ENCODE results near the gene PER1.
"Not testable (repeated sequence)": the region's sequence is repeated elsewhere in the genome, so short reads cannot be mapped to it uniquely, and the experiment has no call there.

PER1 gene

DNA sequence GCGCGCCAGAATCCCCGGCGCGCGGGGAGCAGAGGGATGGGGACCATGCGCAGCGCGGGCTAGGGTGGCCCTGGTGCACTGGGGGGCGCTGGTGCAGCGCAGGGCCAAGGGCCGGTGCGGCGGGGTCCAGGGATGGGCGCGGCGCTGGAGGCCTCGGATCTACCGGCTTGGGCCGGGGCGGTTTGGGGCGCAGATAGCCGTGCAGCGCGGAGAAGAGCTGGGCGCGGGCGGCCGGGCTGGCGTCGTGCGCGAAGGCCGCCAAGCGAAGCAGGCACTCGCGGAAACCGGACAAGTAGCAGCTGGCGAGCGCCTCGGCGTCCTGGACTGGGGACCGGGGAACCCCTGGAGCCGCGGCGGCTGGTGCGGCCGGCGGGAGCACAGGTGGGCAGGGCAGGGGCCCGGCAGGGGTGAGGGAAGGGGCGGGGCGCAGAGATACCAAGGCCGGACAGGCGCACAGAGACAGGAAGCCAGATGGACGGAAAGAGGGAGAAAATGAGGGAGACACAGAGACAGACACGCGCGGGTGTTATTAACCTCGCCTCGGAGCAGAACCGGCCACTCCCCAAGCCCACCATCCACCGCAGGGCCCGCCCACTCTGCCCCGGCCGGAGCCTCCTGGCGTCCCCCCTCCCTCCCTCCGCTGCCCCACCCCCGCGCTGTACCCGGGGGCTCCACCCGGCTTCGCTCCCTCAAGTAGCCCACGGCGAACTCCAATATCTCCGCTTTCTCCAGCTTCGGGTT, 30.4 kb downstream of the PER1 start:
- DNase-seq (ENCODE audit: low read depth in 2 of 2) = no peak

DNA sequence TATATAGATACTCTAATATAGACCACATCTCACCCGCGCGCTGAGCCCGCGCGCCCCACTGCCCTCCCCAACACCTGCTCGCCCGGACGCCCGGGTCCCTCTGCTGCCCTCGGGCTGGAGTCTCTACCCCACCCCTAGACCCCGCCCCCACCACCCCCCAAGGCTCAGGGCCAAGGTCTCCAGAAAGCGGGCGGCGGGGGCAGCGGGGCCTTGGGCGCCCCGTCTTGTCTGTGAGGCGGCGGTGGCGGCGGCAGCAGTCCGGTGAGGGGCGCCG, 30.9 kb downstream of the PER1 start:
- no peak for DNase-seq (ENCODE audit: low read depth in 2 of 2)

DNA sequence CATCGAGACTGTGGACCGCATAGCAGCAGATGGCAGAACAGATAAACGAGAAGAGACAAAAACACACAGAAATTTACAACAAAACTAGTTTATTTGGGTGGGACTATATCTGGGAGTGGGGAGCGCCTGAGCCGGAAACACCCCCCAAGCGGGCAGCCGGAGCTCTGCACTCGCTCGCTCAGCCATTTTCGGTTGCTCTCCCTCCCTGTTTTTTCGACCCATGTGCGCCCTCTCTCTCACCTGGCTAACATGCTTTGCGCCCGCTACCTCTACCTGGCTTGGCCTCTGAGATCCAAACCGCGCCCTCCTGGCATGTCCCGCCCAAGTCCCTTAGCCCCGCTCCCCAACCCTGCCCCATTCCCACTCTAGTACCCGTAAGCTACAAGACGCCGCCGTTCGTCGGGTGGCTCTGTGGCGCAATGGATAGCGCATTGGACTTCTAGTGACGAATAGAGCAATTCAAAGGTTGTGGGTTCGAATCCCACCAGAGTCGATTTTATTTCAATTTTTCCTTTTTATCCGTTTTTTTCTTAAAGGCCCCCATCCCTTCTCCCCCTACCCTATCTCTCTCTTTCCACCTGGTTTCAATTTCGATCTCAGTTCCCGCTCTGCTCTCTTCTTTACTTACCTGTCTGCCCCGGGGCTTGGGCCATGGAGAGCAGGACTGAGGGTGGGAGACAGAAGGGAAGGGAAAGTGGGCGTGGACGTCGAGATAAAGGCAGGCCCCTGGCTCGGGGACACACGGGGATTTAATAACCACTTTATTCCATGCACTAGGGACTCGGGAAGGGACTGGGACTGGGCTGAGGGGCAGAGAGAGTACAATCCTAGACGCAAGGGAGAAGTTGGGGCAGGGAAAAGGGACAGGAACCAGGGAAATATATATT, 31.4 kb downstream of the PER1 start:
- DNase-seq (ENCODE audit: low read depth in 2 of 2) = peak in 1 of 2 donors; percentile 43

DNA sequence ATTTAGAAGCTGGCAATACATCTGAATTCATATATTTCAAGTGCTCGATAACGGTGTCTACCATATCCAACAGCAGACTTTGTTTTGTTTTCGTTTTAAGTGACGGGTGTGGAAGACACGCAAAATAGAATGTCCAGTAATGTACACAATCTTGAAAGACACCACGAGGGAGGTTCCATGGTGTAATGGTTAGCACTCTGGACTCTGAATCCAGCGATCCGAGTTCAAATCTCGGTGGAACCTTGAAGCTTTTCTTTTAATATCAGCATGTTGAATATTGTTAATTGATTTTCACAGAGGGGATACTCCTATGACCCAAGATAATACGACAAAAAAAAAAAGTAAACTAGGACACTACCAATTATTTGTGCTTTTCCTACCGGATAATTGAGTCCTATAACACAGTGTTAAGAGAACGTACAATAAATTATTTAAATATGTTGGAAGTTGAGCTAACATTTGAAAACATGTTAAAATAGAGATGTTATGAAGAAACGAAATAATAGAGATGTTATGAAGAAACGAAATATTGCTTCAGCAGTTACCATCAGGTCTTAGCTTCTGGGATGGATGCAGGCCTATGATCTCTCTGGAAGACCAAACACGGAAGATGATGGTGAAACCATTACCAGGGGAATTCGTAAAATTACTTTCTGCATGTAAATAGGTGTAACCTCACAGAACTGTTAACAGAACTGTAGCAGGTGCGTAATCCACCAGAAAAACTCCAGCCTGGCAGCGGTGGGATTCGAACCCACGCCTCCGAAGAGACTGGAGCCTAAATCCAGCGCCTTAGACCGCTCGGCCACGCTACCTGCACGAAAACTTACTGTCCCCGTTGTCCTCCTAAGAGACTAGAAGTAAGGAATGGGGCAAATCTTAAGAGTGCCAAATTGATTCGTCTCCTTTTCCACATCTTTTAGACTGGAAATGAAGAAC, 32.4 kb downstream of the PER1 start:
- DNase-seq (ENCODE audit: low read depth in 2 of 2) = peak; percentile 65 to 80

DNA sequence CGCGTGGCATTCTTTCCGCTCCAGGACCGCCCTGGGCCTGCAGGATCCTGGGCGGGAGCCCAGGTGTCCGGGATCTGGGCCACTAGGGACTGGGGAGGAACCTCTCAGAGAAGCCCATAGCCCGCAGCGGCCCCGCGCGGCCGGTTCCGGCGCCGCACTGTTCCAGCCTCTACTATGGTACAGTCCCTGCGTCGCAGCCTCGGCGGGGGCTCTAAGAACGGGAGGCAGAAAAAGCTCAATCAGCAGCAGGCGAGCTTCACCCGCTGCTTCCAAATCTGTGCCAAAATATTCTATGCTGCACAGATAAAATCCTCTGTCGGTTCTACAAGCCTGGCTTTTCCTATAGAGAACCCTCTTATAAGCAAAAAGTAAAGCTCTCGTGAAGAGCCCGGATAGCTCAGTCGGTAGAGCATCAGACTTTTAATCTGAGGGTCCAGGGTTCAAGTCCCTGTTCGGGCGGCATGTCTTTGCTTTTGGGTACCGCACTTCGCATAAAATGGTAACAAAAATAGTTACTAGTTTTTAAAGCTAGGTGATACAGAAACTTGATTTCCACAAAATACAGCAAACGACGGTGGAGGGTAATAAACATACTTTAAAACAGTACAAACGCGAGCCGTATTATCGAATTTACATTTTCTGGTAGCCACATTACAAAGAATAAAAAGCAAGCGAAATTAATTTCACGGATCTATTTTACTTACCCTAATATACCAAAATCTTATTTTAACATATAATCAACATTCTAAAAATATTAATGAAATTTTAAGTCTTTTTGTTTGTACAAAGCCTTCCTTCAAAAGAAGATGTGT, 33.2 kb downstream of the PER1 start:
- peak; percentile 76 to 77 for DNase-seq (ENCODE audit: low read depth in 2 of 2)

DNA sequence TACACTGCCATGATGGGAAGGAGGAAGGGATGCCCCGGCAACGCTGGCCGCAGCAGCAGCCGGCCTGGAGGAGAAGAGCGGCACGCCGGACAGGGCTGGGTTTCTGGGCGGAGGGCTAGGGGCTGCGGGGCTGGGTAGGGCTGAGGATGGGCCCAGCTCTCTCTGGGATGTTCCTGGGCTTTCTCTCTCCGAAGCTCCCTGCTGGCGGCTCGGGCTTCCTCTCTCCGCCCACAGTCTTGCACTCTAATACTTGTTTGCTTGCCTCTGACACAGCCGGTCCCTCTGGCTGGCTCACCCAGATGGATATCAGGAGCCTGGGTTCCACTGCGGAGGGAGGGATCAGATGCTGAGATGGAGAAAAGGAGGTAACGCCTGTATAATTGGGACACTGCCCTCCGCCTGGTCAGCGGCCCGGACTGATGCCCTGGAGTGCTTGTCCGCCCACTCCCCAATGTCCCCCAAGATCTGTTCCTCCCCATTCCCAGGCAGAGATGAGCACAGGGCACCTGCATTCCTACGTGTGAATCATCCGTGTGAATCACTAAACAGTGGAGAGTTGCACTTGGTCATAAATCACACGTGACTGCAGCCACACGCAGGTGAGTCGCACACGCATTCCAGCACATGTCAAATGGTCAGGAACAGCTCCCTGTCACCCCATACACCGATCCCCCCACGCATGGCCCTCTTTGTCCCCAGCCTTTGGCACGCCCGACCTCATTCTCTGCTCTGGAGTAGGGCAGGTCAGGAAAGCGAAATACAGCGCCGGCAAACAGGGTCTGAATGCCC, 34.0 kb downstream of the PER1 start, which contains the start of gene ALOXE3:
Gene ALOXE3 (minus strand): TSS at position 535 of the 789 bp plus-strand sequence. CDS start 524 bp downstream, at position 11.
- no peak for DNase-seq (ENCODE audit: low read depth in 2 of 2)

DNA sequence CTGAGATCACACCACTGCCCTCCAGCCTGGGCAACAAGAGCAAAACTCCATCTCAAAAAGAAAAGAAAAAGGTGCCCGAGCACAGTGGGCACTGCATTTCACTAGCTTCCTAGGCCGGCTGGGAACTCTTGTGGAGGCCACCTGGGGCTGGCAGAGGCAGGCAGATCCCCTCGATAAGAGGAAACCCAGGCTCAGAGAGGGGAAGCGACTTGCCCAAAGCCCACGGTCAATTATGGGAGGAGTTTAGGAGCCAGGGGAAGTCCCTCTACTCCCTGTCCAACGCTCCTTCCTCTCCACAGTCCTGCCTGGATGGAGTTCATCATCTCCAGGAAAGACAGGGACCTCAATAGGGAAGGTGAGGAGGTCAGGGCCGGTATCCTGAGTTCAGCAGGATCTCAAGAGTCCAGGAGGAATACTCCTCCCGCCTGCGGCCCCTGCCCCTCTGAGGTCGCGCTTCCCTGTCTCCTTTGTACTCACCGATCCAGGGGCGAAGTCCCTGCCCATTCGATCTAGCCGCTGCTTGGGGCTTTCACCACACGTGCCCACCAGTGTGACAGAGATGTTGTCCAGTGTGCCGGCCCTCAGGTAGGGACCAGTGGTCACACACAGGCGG, 34.7 kb downstream of the PER1 start:
- DNase-seq (ENCODE audit: low read depth in 2 of 2) = no peak

DNA sequence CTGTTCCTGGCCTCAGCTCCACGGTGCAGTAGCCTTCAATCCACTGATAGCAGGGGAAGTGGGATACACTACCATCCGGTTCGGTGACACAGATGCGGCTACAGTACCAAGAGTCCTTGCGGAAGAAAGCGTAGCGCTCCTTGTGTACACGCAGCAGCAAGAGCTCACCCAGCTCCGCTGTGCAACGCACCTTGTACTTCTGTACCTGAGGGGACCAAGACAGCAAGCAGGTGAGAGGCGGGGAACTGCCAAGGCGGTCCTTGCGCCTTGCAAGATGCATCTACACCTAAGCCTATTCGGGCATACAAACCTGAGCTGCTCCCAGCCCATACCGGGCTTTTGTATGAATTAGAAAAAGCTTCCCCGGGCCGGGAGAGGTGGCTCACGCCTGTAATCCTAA, 35.4 kb downstream of the PER1 start:
- DNase-seq (ENCODE audit: low read depth in 2 of 2) = no peak

DNA sequence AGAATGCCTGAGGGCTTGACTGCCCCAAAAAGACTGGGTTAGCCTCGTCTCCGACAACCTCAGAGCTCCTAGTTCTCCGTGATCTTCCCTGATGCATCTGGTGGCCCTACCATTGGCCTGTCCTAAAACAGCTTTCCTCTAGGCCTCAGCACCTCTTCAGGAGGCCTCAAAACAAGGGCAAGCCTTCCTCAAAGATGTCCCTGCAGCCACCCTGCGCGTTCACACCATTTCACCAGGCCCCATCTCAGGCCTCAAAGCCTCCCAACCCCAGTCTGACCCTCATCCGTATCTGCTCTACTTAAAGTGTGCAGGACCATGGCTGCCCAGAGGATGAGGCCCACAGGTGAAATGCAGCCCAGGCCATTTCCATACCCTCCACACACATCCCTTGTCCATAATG, 41.3 kb downstream of the PER1 start:
- no peak for DNase-seq (ENCODE audit: low read depth in 2 of 2)

DNA sequence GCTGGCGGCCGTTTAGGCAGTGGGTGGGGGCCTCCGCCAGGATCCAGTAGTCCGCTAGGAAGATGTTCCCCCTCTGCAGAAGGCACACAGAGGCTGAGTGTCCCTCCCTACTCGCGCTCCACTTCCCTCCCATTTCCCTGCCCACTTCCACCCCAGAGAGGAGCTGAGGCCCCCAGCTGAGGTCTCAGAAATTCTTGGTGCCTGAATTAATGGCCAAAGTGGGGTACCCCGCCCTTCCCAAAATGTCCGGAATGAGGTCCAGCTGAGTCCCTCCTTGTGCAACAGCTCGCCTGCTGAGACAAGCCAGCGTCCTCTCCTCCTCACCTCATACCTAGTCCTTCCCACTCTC, 41.8 kb downstream of the PER1 start:
- no peak for DNase-seq (ENCODE audit: low read depth in 2 of 2)

DNA sequence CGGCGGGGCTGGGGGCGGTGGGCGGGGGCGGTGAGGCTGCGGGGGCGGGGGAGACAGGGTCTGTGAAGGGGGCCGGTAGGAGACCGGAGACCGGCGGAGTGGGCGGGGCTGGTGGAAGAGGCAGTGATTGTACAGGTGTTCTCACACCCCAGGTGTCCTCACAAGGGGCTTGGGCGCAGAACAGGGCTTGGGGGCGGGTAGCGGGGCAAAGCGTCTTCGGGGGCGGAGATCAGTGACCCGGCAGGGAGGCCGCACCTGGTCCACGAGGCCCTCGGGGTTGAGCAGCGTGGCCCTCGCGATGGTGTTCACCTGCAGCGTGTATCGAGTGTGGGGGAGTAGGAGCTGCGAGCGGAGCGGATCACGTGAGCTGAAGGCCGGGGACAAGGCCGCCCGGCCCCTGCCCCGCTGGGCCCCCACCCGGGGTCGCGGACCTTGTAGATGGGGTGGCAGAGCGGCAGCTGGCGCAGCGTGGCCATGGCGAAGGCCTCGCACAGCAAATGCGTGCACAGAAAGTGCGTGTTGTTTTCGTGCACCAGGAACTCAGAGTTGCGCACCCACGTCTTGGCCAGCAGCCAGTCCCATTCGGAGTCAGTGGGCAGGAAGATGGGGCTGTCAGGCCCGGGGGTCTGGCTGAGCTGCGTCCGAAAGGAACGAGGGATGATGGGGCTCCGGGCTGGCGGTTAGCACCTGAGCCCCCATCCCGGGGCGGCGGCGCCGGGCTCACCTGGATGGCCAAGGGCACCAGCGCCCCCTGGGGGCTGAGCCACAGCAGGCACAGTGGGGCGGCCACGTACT, 42.3 kb downstream of the PER1 start:
- peak; percentile 53 to 72 for DNase-seq (ENCODE audit: low read depth in 2 of 2)

DNA sequence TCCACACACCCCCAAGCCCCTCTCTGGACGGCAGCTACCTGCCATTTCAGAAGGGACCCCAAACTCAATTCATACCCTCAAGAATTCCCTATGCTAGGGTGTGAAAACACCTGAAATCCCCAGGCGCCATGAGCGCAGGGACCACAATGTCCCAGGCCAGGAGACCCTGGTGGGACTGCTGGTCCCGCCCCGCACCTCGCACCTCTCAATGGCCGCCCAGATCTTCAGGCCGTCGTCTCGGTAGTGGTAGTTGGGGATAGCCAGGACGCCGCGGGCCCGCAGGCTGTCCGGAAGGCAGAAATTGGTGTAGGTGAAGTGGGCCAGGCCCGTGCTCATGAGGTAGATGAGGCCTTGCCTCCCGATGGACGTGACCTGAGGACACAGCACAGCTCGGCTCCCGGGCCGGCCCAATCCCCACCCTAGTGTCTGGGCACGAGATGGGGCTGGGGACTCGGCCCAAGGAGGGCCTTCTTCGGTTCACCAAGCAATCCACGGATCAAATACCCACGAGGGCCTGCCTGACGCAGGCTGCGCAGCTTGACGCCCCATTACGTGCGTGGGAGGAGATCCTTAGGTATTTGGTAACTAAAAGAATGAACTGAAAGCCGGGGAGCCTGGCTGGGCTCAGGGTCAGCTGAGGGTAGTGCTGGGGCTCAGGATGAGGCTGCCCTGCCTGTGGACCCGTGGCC, 43.1 kb downstream of the PER1 start:
- DNase-seq (ENCODE audit: low read depth in 2 of 2) = no peak

DNA sequence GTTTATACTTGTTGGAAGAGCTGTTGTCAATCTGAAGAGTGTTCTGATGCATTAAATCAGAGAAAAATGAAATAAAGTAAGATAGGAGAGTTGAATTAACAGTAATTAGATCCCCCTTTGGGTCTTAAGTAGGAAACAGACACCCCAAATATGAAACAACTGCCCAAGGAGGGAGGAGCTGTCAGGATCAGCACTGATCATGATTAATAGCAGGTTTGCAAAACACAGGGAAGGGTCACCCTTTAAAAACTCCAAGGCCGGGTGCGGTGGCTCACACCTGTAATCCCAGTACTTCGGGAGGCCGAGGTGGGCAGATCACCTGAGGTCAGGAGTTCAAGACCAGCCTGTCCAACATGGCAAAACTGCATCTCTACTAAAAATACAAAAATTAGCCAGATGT, 45.2 kb downstream of the PER1 start:
- DNase-seq (ENCODE audit: low read depth in 2 of 2) = not testable (repeated sequence)

DNA sequence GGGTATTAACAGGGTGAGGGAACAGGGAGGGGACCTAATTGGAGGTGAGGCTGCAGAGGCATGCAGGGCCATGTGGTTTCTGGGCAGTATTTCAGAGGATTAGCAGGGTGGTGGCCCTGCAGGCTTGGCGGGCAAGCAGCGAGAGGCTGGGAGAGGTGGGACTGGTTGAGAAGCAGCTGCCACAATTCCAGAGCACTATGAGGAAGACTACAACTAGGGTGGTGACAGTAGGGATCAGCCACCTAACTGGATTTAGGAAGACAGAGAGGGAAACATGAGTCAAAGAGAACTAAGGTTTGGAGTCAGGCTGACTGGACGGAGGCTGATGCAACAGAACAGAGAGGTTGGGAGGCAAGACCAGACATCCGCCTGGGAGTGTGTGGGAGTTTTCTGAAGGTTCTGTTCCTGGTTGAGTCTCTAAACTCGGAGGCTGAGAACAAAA, 46.2 kb downstream of the PER1 start:
- DNase-seq (ENCODE audit: low read depth in 2 of 2) = no peak

DNA sequence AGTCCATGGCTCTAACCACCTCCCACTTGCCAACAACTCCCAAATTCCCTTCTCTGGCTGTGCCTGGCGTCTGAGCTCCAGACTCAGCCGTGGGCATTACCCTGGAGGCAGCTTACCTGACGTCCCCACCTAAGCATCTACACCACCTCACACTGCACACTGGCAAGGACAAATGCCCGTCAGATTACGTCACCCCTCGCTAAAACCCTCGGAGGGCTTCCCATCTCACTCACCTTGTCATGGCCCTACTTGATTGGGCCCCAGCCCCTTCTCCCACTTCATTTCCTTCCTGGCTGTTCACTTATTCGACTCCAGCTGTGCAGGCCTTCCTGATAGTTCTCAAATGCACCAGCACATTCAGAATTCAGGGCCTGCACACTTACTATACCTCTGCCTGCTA, 47.3 kb downstream of the PER1 start:
- DNase-seq (ENCODE audit: low read depth in 2 of 2) = no peak

DNA sequence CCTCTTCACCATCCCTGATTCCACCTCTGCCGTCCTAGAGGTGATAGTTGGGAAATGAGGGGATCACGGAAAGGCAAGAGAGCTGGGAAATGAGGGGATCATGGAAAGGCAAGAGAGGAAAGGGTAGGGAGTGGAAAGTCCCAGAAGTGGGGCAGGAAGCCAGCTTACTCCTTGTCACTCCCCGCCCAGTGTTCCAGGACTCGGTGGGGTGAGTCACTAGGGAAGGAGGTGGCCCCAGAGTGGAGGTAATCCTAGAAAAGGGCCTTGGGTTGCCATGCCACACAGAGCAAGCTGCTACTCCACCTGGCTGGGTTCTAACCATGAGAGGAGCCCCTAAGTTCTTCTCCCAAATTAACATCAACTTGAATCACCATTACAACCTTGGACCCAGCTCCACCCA, 48.7 kb downstream of the PER1 start:
- no peak for DNase-seq (ENCODE audit: low read depth in 2 of 2)

DNA sequence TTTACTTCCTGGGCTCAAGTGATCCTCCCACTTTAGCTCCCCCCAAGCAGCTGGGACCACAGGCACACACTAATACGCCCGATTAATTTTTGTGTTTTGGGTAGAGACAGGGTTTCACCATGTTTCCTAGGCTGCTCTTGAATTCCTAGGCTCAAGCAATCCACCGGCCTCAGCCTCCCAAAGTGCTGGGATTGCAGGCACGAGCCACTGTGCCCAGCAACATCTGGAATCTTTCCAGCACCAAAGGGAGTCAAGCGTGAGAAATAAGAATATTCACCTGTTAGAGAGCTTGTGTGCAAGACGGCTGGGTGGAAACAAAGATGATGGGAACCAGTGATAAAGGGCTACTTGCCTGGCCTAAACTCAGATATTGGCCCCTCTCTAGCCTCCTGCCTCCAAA, 50.5 kb downstream of the PER1 start:
- no peak for DNase-seq (ENCODE audit: low read depth in 2 of 2)

DNA sequence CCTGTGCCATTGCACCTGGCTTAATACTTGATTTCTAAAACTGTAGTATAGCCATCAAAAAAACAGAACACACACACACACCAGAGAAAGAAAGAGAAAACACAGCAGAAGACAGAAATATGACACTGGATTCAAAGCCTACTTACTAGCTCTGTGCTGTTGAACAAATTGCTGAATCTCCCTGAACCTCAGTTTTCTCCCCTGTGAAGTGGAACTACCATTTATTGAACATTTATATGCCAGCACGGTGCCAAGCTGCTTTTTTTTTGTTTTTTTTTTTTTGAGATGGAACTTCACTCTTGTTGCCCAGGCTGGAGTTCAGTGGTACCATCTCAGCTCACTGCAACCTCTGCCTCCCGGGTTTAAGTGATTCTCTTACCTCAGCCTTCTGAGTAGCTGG, 51.4 kb downstream of the PER1 start:
- no peak for DNase-seq (ENCODE audit: low read depth in 2 of 2)

DNA sequence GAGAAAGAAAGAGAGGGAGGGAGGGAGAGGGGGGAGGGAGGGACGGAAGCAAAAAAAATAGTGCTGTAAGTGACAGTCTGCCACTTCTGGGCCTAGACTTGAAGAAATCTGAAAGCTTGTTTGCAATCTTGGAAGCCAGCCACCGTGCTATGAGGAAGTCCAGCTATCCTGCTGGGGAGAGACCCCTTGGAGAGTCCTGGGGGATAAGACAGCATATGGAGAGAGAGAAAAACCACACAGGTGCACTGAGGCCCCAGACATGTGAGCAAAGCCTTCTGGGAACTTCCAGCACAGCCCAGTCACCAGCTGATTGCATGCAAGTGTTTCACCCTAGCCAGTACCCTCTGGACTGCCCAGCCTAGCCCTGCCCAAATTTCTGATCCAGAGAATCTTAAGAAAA, 52.1 kb downstream of the PER1 start:
- no peak for DNase-seq (ENCODE audit: low read depth in 2 of 2)
